Natural killer cell treated with Interleukin-12 subunit alpha and Interleukin-12 subunit beta and Interleukin-15 and Interleukin-18, amount 100 ng/mL, for 72 hours (primary cell): Measurements from ENCODE around the gene PGM1. TPM values are rescaled to one million over a fixed set of nuclear protein-coding genes. Genes with fewer than 3 reads are reported as not detected.

ENCODE experiments used
- ATAC-seq, 2 donors: fragments of 150-1000 bp; cut with Tn5 transposase in 1 of 2; sonication (Bioruptor Pico), chemical (Tn5 transposase) in 1 of 2; 2 replicates each; pipeline ENCODE4 v1.10.0; 2021
- DNase-seq: peaks from one replicate; pipeline ENCODE4 v3.0.0; 2022; ENCODE audit warnings: low spot score
- H3K27ac Mint-ChIP-seq, 2 donors: 1 replicate in 1 of 2; 2 replicates in 1 of 2; pipeline ENCODE4 v1.8.0; 2022; ENCODE audit warnings: mixed read lengths in 2 of 2, mild to moderate bottlenecking in 1 of 2, moderate library complexity in 1 of 2
- H3K27me3 Mint-ChIP-seq, 2 donors: 1 replicate in 1 of 2; 2 replicates in 1 of 2; pipeline ENCODE4 v1.8.0; 2022; ENCODE audit warnings: mixed read lengths in 2 of 2
- H3K36me3 Mint-ChIP-seq: one replicate; pipeline ENCODE4 v1.8.0; 2022; ENCODE audit warnings: mixed read lengths
- H3K4me1 Mint-ChIP-seq, 2 donors: 1 replicate in 1 of 2; 2 replicates in 1 of 2; pipeline ENCODE4 v1.8.0; 2022; ENCODE audit warnings: low read depth in 2 of 2, mixed read lengths in 2 of 2, mild to moderate bottlenecking in 1 of 2
- H3K4me3 Mint-ChIP-seq: one replicate; pipeline ENCODE4 v1.8.0; 2022; ENCODE audit warnings: mixed read lengths
- H3K9me3 Mint-ChIP-seq: 2 replicates; pipeline ENCODE4 v1.8.0; 2022; ENCODE audit warnings: mixed read lengths
- total RNA-seq, 2 donors: library from RNA; stranded (reverse); gene quantifications; one replicate each; pipeline ENCODE4 v1.2.3, GENCODE V29; 2022

Gene PGM1
- total RNA-seq, 2 donors from 2014 or later: 43.7 to 54.6 TPM

- Mint-ChIP-seq H3K4me3 (no peak overlapping the region), H3K27ac (no peak overlapping the region), H3K9me3 (no peaks in the 10 kb centered on the region), H3K27me3 (peaks cover 4 to 7% of the 10 kb centered on the region in 2 donors), H3K4me1 (no peaks in the 10 kb centered on the region), H3K36me3 (no peaks in the 10 kb centered on the region)
- ATAC-seq (no peak), DNase-seq (no peak)
These were observed 98.7 kb downstream of the PGM1 start for GRCh38 chr1:63691701-63692425.

DNA sequence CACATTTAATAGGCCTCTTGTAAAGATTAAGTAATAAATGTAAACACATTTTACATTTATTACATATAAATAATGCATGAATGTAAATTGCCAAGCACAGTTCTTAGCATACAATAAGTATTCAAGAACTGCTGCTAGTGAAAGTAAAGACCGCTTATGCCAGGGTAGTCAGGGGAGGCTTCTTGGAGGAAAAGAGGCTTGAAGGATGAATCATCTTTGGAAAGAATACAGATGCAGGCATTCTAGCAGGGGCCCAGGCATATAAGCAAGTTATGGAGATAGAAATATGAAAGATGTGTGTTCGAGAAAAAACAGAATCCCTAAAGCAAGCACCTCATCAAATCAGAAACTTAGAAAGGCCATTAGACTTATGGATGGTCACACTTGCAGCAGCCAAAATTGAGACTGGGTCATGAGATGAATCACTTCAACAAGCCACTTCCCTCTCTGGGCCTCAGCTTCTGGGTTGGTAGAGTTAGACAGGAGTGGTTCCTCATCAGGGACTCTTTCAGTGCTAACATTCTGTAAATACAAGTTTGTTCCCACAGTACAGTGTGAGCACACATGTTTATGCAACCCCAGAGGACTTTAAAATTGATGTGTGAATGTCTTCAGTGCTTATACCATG lies 100.8 kb downstream of the PGM1 start:
- no peak overlapping the region for H3K27ac Mint-ChIP-seq
- no peak for DNase-seq
- ATAC-seq: no peak
- H3K9me3 Mint-ChIP-seq: no peaks in the 10 kb centered on the region
- H3K4me1 Mint-ChIP-seq: no peaks in the 10 kb centered on the region
- no peaks in the 10 kb centered on the region for H3K36me3 Mint-ChIP-seq
- H3K4me3 Mint-ChIP-seq: no peak overlapping the region
- peaks cover 0 to 7% of the 10 kb centered on the region in 2 donors for H3K27me3 Mint-ChIP-seq

DNA sequence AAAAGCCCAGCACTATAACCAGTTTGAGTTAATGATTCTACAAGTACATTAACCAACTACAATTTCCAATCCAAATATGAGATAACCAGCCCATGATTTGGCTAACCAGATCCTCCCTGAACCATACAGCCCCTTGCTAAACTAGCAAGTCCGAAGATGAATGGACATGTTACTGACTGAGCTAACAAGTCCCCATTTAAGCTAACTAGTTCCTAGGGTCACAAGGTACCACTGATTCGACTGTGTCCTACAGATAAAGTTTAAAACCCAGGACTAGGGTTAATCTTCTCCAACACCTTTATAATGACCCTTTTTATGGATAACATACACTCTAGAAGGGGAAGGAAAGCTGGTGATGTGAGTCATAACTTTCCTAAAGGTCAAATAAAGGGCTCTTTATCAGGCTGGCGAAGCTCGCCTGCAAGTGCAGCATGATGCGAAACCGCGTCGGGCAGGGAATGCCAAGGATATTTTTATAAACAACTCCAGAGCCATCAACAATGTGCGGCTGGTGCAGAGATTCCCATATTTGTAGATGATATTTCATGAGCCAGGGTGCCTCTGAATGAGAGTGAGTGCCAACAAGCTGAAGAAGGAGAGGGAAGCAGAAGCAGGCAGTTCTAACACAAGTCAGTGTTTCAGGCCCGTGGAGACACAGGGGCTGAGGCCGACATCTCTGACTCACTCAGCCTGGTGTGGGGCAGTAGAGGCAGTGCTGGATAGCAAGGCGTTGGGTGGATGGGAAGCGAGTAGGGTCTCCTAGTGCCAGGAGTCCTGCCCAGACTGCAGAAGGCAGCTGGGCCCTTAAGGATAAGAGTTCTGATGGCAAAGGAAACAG lies 105.0 kb downstream of the PGM1 start:
- no peak for ATAC-seq

DNA sequence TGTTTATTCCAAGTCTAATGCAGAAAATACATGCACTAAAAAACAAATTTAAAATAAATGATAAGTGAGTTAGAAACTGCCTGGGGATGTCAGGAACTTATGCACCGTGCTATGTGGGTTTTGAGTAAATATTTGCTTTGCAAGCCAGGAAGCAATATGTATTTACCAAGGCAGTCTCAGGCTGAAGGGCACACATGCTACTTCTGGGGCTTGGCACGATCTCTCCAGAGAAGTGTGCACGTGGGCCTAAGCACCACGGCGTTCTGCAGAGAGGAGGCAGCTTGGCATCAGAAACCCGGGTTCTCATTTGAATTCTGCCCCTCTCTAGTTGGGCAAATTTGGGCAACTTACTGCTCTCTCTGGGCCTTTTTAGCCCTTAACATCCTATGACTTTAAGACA lies 108.0 kb downstream of the PGM1 start:
- no peak overlapping the region for H3K27ac Mint-ChIP-seq

More for the DNA sequence above, 105.0 kb downstream of the PGM1 start:
- no peak overlapping the region for H3K4me3 Mint-ChIP-seq
- no peaks in the 10 kb centered on the region for H3K9me3 Mint-ChIP-seq
- no peaks in the 10 kb centered on the region for H3K36me3 Mint-ChIP-seq
- no peaks in the 10 kb centered on the region for H3K4me1 Mint-ChIP-seq
- DNase-seq: no peak
- H3K27ac Mint-ChIP-seq: no peak overlapping the region
- peaks cover 3 to 7% of the 10 kb centered on the region in 2 donors for H3K27me3 Mint-ChIP-seq

GRCh38 chr1:63703701-63704107 lies 110.5 kb downstream of the PGM1 start:
- DNase-seq: no peak
- peaks cover 12 to 30% of the 10 kb centered on the region in 2 donors for H3K27me3 Mint-ChIP-seq
- no peaks in the 10 kb centered on the region for H3K9me3 Mint-ChIP-seq
- no peaks in the 10 kb centered on the region for H3K36me3 Mint-ChIP-seq
- ATAC-seq: no peak
- no peak overlapping the region for H3K27ac Mint-ChIP-seq
- no peaks in the 10 kb centered on the region for H3K4me1 Mint-ChIP-seq
- no peak overlapping the region for H3K4me3 Mint-ChIP-seq

More for the DNA sequence above, 108.0 kb downstream of the PGM1 start:
- no peak for ATAC-seq
- no peaks in the 10 kb centered on the region for H3K36me3 Mint-ChIP-seq
- H3K9me3 Mint-ChIP-seq: no peaks in the 10 kb centered on the region
- peaks cover 3 to 20% of the 10 kb centered on the region in 2 donors for H3K27me3 Mint-ChIP-seq
- DNase-seq: no peak
- H3K4me1 Mint-ChIP-seq: no peaks in the 10 kb centered on the region
- H3K4me3 Mint-ChIP-seq: no peak overlapping the region

GRCh38 chr1:63704443-63704842 lies 111.2 kb downstream of the PGM1 start:
- DNase-seq: no peak
- Mint-ChIP-seq H3K4me1 (no peaks in the 10 kb centered on the region), H3K36me3 (no peaks in the 10 kb centered on the region), H3K4me3 (no peak overlapping the region), H3K27me3 (peaks cover 18 to 38% of the 10 kb centered on the region in 2 donors), H3K9me3 (no peaks in the 10 kb centered on the region), H3K27ac (no peak overlapping the region)
- ATAC-seq: no peak

- Mint-ChIP-seq H3K36me3 (no peaks in the 10 kb centered on the region), H3K9me3 (no peaks in the 10 kb centered on the region), H3K27ac (no peak overlapping the region), H3K4me3 (no peak overlapping the region), H3K4me1 (no peaks in the 10 kb centered on the region), H3K27me3 (peaks cover 18 to 39% of the 10 kb centered on the region in 2 donors)
- ATAC-seq: no peak
- DNase-seq: no peak
These were observed 111.9 kb downstream of the PGM1 start for GRCh38 chr1:63705078-63705477.

GRCh38 chr1:63709267-63709828 lies 116.1 kb downstream of the PGM1 start:
- Mint-ChIP-seq H3K4me1 (no peaks in the 10 kb centered on the region), H3K4me3 (no peak overlapping the region), H3K27me3 (peaks cover 20 to 53% of the 10 kb centered on the region in 2 donors), H3K9me3 (no peaks in the 10 kb centered on the region), H3K36me3 (no peaks in the 10 kb centered on the region), H3K27ac (no peak overlapping the region)
- DNase-seq (no peak), ATAC-seq (no peak)

Other genes starting within 250 kb of the PGM1 start
- gene ALG6, start 225.8 kb upstream of the PGM1 start, total RNA-seq: 10 to 100 TPM; 18.3 to 21.3 TPM
- gene ITGB3BP, start 70.2 kb upstream of the PGM1 start, total RNA-seq: 10 to 100 TPM; 35.0 to 48.3 TPM
- gene EFCAB7, start 69.9 kb upstream of the PGM1 start, total RNA-seq: 1 to 10 TPM; 3.7 to 7.1 TPM
- under 1 TPM in 1 of 2 donors, not detected in 1; 0.38 TPM for gene ROR1, start 180.6 kb downstream of the PGM1 start, total RNA-seq